H1 (cell line): Measurements from ENCODE around the gene TOMM6.

Experiments used
- BRCA1 ChIP-seq: IDR thresholded peaks from 2 replicates; pipeline ENCODE4 v1.6.1; 2012; ENCODE audit warnings: low read depth, low read length, improper control_type of control experiment
- CTCF ChIP-seq, 3 experiments: IDR thresholded peaks; 1 replicate in 2 of 3; 2 replicates in 1 of 3; pipeline versions ENCODE4 v1.5.1 to v1.6.1; 2011; ENCODE audit warnings: low read length in 3 of 3, mild to moderate bottlenecking in 3 of 3, inconsistent platforms in 2 of 3, low read depth in 1 of 3, moderate library complexity in 1 of 3; ENCODE audit not compliant: insufficient read depth in 1 of 3; ENCODE audit errors: control extremely low read depth in 1 of 3
- JUN ChIP-seq: IDR thresholded peaks from 2 replicates; pipeline ENCODE4 v1.6.1; 2011; ENCODE audit warnings: low read depth, mild to moderate bottlenecking, improper control_type of control experiment, low read length
- MAX ChIP-seq: IDR thresholded peaks from 2 replicates; pipeline ENCODE4 v1.6.1; 2012; ENCODE audit warnings: inconsistent platforms
- SIN3A ChIP-seq, 2 experiments: IDR thresholded peaks in 1 of 2; conservative IDR thresholded peaks in 1 of 2; 2 replicates each; pipeline ENCODE4 v1.6.1; 2011 to 2012; ENCODE audit warnings: low read length in 2 of 2, improper control_type of control experiment in 1 of 2, low read depth in 1 of 2, mild to moderate bottlenecking in 1 of 2
- YY1 ChIP-seq: IDR thresholded peaks from 2 replicates; pipeline ENCODE4 v1.6.1; 2011; ENCODE audit warnings: low read depth, mild to moderate bottlenecking, low read length

GRCh38 chr6:41790045-41790444 is 2.6 kb downstream of the TOMM6 start:
- TF ChIP-seq BRCA1: no peak
- no peak for TF ChIP-seq CTCF (IDR thresholded peaks at IDR 0.05; ENCODE audit: control extremely low read depth in 1 of 3, insufficient read depth in 1 of 3, low read depth in 1 of 3, low read length in 3 of 3)
- TF ChIP-seq JUN: no peak
- no peak for TF ChIP-seq MAX
- TF ChIP-seq SIN3A (conservative IDR thresholded peaks at IDR 0.05 in 1 of 2, IDR thresholded peaks at IDR 0.05 in 1 of 2; ENCODE audit: low read depth in 1 of 2, low read length in 2 of 2): no peak
- TF ChIP-seq YY1: no peak
